Left lobe of liver (tissue), 2 donors: ENCODE results near the gene SEPTIN5. TPM values are rescaled to one million over a fixed set of nuclear protein-coding genes. Genes with fewer than 3 reads are reported as not detected.
"Not testable (repeated sequence)": the region's sequence is repeated elsewhere in the genome, so short reads cannot be mapped to it uniquely, and the experiment has no call there.

Experiments used
- ATAC-seq: fragments of 200-7000 bp; cut with Tn5 transposase; one replicate; pipeline ENCODE4 v1.9.1; 2020; ENCODE audit warnings: mild to moderate bottlenecking, moderate library complexity
- DNase-seq: peaks from one replicate; pipeline ENCODE4 v3.0.0-alpha.2; 2020; ENCODE audit warnings: low spot score
- total RNA-seq: library from RNA; stranded (reverse); gene quantifications from one replicate; pipeline ENCODE4 v1.2.1, GENCODE V29; 2021
- donor health status: DM: no; HTN: no; CAD: no; lungs with moderate emphysema.
- donor health status: DM: no; HTN: yes; CAD: no.

The SEPTIN5 gene
- total RNA-seq, 1 donor from 2014 or later, result 1.1 TPM

GRCh38 chr22:19680287-19680881 lies 33.9 kb upstream of the SEPTIN5 start:
- ATAC-seq (no peak), DNase-seq (no peak)

GRCh38 chr22:19680911-19681862 lies 33.1 kb upstream of the SEPTIN5 start:
- ATAC-seq (no peak), DNase-seq (no peak)

GRCh38 chr22:19681863-19682245 lies 32.4 kb upstream of the SEPTIN5 start:
- no peak for ATAC-seq
- DNase-seq, result no peak

- ATAC-seq (no peak), DNase-seq (no peak)
These were observed 27.4 kb upstream of the SEPTIN5 start for GRCh38 chr22:19686946-19687345.

- ATAC-seq, result no peak
- DNase-seq, result no peak
These were observed 26.6 kb upstream of the SEPTIN5 start for GRCh38 chr22:19687561-19688300.

- ATAC-seq, result no peak
These were observed 25.7 kb upstream of the SEPTIN5 start for GRCh38 chr22:19688301-19689290.

GRCh38 chr22:19689408-19689807 lies 24.9 kb upstream of the SEPTIN5 start:
- no peak for ATAC-seq
- no peak for DNase-seq

More at GRCh38 chr22:19688301-19689290, 25.7 kb upstream of the SEPTIN5 start:
- no peak for DNase-seq

- ATAC-seq (no peak), DNase-seq (no peak)
These were observed 23.1 kb upstream of the SEPTIN5 start for GRCh38 chr22:19691007-19691720.

- DNase-seq (no peak), ATAC-seq (peak; percentile 55)
These were observed 22.5 kb upstream of the SEPTIN5 start for GRCh38 chr22:19691721-19692341.

GRCh38 chr22:19693581-19693980 lies 20.7 kb upstream of the SEPTIN5 start:
- DNase-seq (no peak), ATAC-seq (no peak)

- no peak for DNase-seq
These were observed 20.2 kb upstream of the SEPTIN5 start for GRCh38 chr22:19693981-19694670.

GRCh38 chr22:19694696-19695095 lies 19.6 kb upstream of the SEPTIN5 start:
- ATAC-seq (no peak), DNase-seq (no peak)

More at GRCh38 chr22:19693981-19694670, 20.2 kb upstream of the SEPTIN5 start:
- ATAC-seq, result no peak

GRCh38 chr22:19696504-19697276 lies 17.6 kb upstream of the SEPTIN5 start:
- ATAC-seq, result no peak
- DNase-seq, result no peak

GRCh38 chr22:19697871-19698270 lies 16.4 kb upstream of the SEPTIN5 start:
- not testable (repeated sequence) for ATAC-seq

GRCh38 chr22:19700790-19701419 lies 13.4 kb upstream of the SEPTIN5 start:
- no peak for ATAC-seq
- DNase-seq, result peak; percentile 21

More at GRCh38 chr22:19697871-19698270, 16.4 kb upstream of the SEPTIN5 start:
- DNase-seq, result not testable (repeated sequence)

- ATAC-seq (no peak), DNase-seq (no peak)
These were observed 12.7 kb upstream of the SEPTIN5 start for GRCh38 chr22:19701420-19702145.
